ENCODE measurements around the gene UBE2B. TPM values are rescaled to one million over a fixed set of nuclear protein-coding genes. Genes with fewer than 3 reads are reported as not detected.

UBE2B gene
- total RNA-seq, 1 donor from 2014 or later: 68.3 TPM

DNA sequence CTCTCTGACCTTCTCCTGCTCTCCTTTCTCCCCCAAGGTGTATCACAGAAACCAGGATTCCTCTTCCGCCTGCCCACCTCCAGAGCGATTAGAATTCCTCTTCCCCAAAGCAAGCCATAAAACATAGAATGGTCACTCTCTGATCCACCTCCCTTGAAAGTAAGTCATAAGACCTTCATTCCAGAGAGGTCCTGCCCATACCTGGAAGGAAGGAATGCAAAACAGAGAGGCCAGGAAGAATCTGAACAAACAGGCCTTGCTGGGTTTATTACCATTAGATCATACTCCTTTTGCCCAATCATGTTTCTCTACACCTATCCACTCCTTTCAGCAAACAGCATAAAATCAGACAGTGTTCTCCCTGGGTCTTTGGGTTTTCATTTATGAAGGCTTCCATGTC lies 25.4 kb upstream of the UBE2B start:
- DNase-seq (ENCODE audit: extremely low spot score in 2 of 2): no peak
- intact Hi-C loops (cut with DNase I): no loop called here
- Histone ChIP-seq H3K4me1 (no peaks in the 10 kb centered on the region), H3K36me3 (no peaks in the 10 kb centered on the region), H3K4me3 (peak overlapping the region in 1 of 2 donors; percentile 12), H3K27ac (peak overlapping the region; percentile 60), H3K27me3 (no peaks in the 10 kb centered on the region), H3K9me3 (no peaks in the 10 kb centered on the region)
- TF ChIP-seq POLR2AphosphoS5 (IDR thresholded peaks at IDR 0.05; ENCODE audit: insufficient read depth in 1 of 2, low read depth in 1 of 2) (peak in 1 of 2 donors; percentile 83), CTCF (IDR thresholded peaks at IDR 0.05) (no peak)

DNA sequence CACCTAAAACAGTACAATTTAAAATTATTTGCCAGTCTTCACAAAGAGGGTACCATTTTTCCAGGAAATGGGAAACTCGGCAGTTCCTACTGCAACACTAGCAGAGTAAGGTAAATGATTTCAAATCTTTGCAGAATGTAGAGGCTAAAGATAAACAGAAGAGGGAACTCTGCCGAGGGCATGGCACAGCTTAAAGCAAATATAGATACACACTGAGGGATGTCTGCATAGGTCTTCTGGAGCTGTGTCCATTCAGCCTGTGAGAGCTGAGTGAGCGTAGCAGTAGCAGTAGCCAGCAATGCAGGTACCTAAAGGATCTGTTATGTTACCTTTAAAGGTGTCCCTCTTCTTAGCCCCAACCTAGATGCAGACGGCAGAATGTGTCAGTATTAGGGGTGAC lies 21.9 kb upstream of the UBE2B start:
- Histone ChIP-seq H3K4me1 (no peaks in the 10 kb centered on the region), H3K4me3 (no peak overlapping the region), H3K27me3 (no peaks in the 10 kb centered on the region), H3K36me3 (no peaks in the 10 kb centered on the region), H3K27ac (no peak overlapping the region), H3K9me3 (no peaks in the 10 kb centered on the region)
- intact Hi-C loops (cut with DNase I): no loop called here
- DNase-seq (ENCODE audit: extremely low spot score in 2 of 2): no peak
- TF ChIP-seq CTCF (IDR thresholded peaks at IDR 0.05) (no peak), POLR2AphosphoS5 (IDR thresholded peaks at IDR 0.05; ENCODE audit: insufficient read depth in 1 of 2, low read depth in 1 of 2) (no peak), POLR2A (IDR thresholded peaks at IDR 0.05) (no peak)

GRCh38 chr5:134355681-134356080 lies 15.7 kb upstream of the UBE2B start:
- no peak for DNase-seq (ENCODE audit: extremely low spot score in 2 of 2)
- Histone ChIP-seq H3K27ac (no peak overlapping the region), H3K36me3 (no peaks in the 10 kb centered on the region), H3K4me3 (no peak overlapping the region), H3K27me3 (no peaks in the 10 kb centered on the region), H3K9me3 (no peaks in the 10 kb centered on the region), H3K4me1 (no peaks in the 10 kb centered on the region)
- intact Hi-C loops (cut with DNase I): no loop called here
- TF ChIP-seq POLR2A (IDR thresholded peaks at IDR 0.05): no peak

GRCh38 chr5:134365604-134366003 lies 5.8 kb upstream of the UBE2B start:
- TF ChIP-seq POLR2AphosphoS5 (IDR thresholded peaks at IDR 0.05; ENCODE audit: insufficient read depth in 1 of 2, low read depth in 1 of 2) (no peak), CTCF (IDR thresholded peaks at IDR 0.05) (no peak), POLR2A (IDR thresholded peaks at IDR 0.05) (no peak)

DNA sequence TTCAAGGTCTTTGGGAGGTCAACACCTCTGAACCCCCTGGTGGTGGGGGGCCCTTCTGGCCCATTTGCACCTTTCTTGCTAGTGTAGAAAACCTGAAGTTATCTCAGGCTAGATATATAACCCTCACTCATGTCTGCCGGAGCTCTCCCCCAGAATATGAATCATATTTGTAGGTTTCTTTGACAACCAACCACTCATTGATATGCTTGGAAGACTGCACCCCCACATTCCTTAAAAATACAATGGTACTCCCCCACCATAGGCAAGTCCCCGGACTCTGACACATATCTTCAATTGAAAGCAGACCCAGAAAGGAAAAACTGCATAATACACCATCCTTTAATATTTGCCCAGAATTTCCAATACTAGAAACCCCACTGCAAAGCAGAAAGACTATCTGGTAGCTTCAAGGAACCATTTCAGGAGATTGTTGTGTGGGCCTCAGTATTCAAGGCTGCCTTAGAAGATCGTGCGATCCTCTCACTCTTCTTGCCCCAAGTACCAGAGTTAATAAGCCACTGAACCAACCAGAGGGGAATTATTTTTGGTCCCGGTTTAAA lies 978 bp upstream of the UBE2B start:
- Histone ChIP-seq H3K36me3 (no peaks in the 10 kb centered on the region), H3K27ac (peak overlapping the region; percentile 99), H3K9me3 (no peaks in the 10 kb centered on the region), H3K4me1 (peaks cover 45% of the 10 kb centered on the region), H3K4me3 (peak overlapping the region; percentile 76 to 81), H3K27me3 (no peaks in the 10 kb centered on the region)
- DNase-seq (ENCODE audit: extremely low spot score in 2 of 2): no peak
- TF ChIP-seq POLR2A (IDR thresholded peaks at IDR 0.05) (no peak), POLR2AphosphoS5 (IDR thresholded peaks at IDR 0.05; ENCODE audit: insufficient read depth in 1 of 2, low read depth in 1 of 2) (no peak), CTCF (IDR thresholded peaks at IDR 0.05) (no peak)
- intact Hi-C loops (cut with DNase I): no loop called here

More at GRCh38 chr5:134365604-134366003, 5.8 kb upstream of the UBE2B start:
- H3K9me3 ChIP-seq: no peaks in the 10 kb centered on the region
- no peaks in the 10 kb centered on the region for H3K36me3 ChIP-seq
- H3K4me3 ChIP-seq: no peak overlapping the region
- no peaks in the 10 kb centered on the region for H3K27me3 ChIP-seq
- DNase-seq (ENCODE audit: extremely low spot score in 2 of 2): no peak
- H3K4me1 ChIP-seq: peaks cover 22% of the 10 kb centered on the region
- intact Hi-C loops (cut with DNase I): no loop called here
- no peak overlapping the region for H3K27ac ChIP-seq
